Measurements from ENCODE around the gene RPS26. TPM values are rescaled to one million over a fixed set of nuclear protein-coding genes. Genes with fewer than 3 reads are reported as not detected.

Gene RPS26
- total and polyA plus RNA-seq, 2 donors (not counting 3 experiments of a cell fraction or from before 2014, with no cell fraction given): 57.3 to 1,847 TPM

DNA sequence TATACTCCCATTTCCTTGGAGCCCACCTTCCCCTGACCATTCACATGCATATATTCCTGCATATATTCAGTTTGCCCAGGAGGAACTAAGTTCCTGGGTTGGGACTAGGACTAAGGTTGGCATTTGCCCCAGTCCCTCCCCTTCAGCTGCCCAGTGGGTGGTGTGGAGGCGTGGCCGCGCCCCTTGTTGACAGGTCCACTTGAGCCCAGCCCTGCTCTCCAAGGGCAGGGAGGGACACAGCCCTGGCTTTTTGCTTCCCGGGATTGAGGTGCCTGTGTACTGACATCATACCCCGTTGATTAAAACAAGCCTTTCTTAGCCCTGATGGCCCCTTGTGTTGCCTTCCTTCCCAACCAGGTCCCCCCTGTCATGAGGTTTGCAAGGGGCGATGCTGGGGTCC is 45.5 kb downstream of the RPS26 start:
- Histone ChIP-seq H3K9me1 (replicated peaks; ENCODE audit: control insufficient read depth, extremely low read depth, insufficient read depth, low read length) (no peaks in the 10 kb centered on the region), H3K36me3 (ENCODE audit: control insufficient read depth in 2 of 2, extremely low read depth in 1 of 2, insufficient read depth in 2 of 2, low read length in 2 of 2) (no peaks in the 10 kb centered on the region), H3K27me3 (ENCODE audit: control insufficient read depth in 2 of 2, insufficient read depth in 2 of 2, low read length in 2 of 2) (peaks cover 3% of the 10 kb centered on the region in 2 experiments), H3K4me1 (ENCODE audit: control insufficient read depth, extremely low read depth, insufficient read depth, low read length) (peaks cover 13% of the 10 kb centered on the region), H3K9me3 (replicated peaks; ENCODE audit: control insufficient read depth, insufficient read depth, low read length) (no peaks in the 10 kb centered on the region), H2AFZ (ENCODE audit: low read depth, low read length) (no peak overlapping the region), H3K4me2 (ENCODE audit: insufficient read depth, low read length) (no peak overlapping the region), H3K27ac (ENCODE audit: insufficient read depth, low read depth, low read length) (no peak overlapping the region), H3K9ac (replicated peaks; ENCODE audit: extremely low read depth, insufficient read depth, low read length) (no peak overlapping the region), H3K4me3 (replicated peaks in 1 of 3; ENCODE audit: insufficient read depth in 1 of 3, low read depth in 1 of 3, low read length in 3 of 3) (no peak overlapping the region), H4K20me1 (replicated peaks; ENCODE audit: control insufficient read depth, extremely low read depth, insufficient read depth, low read length) (no peaks in the 10 kb centered on the region), H3K79me2 (ENCODE audit: control insufficient read depth, insufficient read depth, low read length) (no peaks in the 10 kb centered on the region)
- dilution Hi-C loops (cut with MboI; ENCODE audit: extremely low pct_ligation_motif_present, low sequenced_read_pairs): no loop called here
- DNase-seq (ENCODE audit: low read depth, low spot score) (no peak), FAIRE-seq (no peak)
- TF ChIP-seq FOS (IDR thresholded peaks at IDR 0.05; ENCODE audit: borderline replicate concordance, insufficient read depth, low read length): no peak
- TF ChIP-seq, protein P1, sequence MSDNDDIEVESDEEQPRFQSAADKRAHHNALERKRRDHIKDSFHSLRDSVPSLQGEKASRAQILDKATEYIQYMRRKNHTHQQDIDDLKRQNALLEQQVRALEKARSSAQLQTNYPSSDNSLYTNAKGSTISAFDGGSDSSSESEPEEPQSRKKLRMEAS (IDR thresholded peaks at IDR 0.05; ENCODE audit: insufficient read depth, insufficient read length): no peak
- no peak for TF ChIP-seq POLR2AphosphoS5 (IDR thresholded peaks at IDR 0.05; ENCODE audit: insufficient read depth, low read depth, low read length)
- TF ChIP-seq MYC (IDR thresholded peaks at IDR 0.05; ENCODE audit: low read depth, low read length): no peak
- no peak for TF ChIP-seq GATA2 (IDR thresholded peaks at IDR 0.05; ENCODE audit: insufficient read depth, insufficient read length, low read depth, low read length)
- TF ChIP-seq JUN (IDR thresholded peaks at IDR 0.05; ENCODE audit: borderline replicate concordance, insufficient read depth, insufficient read length, low read depth): no peak
- TF ChIP-seq EZH2 (IDR thresholded peaks at IDR 0.05; ENCODE audit: borderline replicate concordance, low read depth, low read length, severe bottlenecking): no peak
- TF ChIP-seq POLR2A (IDR thresholded peaks at IDR 0.05; ENCODE audit: low read depth, low read length): no peak
- TF ChIP-seq, protein P2, sequence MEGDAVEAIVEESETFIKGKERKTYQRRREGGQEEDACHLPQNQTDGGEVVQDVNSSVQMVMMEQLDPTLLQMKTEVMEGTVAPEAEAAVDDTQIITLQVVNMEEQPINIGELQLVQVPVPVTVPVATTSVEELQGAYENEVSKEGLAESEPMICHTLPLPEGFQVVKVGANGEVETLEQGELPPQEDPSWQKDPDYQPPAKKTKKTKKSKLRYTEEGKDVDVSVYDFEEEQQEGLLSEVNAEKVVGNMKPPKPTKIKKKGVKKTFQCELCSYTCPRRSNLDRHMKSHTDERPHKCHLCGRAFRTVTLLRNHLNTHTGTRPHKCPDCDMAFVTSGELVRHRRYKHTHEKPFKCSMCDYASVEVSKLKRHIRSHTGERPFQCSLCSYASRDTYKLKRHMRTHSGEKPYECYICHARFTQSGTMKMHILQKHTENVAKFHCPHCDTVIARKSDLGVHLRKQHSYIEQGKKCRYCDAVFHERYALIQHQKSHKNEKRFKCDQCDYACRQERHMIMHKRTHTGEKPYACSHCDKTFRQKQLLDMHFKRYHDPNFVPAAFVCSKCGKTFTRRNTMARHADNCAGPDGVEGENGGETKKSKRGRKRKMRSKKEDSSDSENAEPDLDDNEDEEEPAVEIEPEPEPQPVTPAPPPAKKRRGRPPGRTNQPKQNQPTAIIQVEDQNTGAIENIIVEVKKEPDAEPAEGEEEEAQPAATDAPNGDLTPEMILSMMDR (IDR thresholded peaks at IDR 0.05; ENCODE audit: extremely low read depth in 1 of 2, insufficient read depth in 1 of 2, low read depth in 1 of 2, low read length in 2 of 2): no peak
- ChIA-PET POLR2A (no interaction called here), CTCF (interaction anchor here (2.6 kb wide), 1 partner anchor 8 kb away, joined by 11 read pairs; no protein-coding TSS in a partner anchor)
- BruUV-seq (replicated peaks): no TSS peak
- intact Hi-C loops (cut with micrococcal nuclease): no loop called here

Other genes starting within 250 kb of the RPS26 start
- gene SARNP, start 224.2 kb upstream of the RPS26 start, total RNA-seq: 88.1 and 101 TPM in 2 replicates
- gene SARNP, start 224.2 kb upstream of the RPS26 start, polyA plus RNA-seq: 101 and 108 TPM in 2 replicates
- gene ORMDL2, start 223.9 kb upstream of the RPS26 start, total RNA-seq: 55.0 and 57.8 TPM in 2 replicates
- gene ORMDL2, start 223.9 kb upstream of the RPS26 start, polyA plus RNA-seq: 70.4 and 111 TPM in 2 replicates
- gene DNAJC14, start 212.3 kb upstream of the RPS26 start, total RNA-seq: 29.7 and 33.3 TPM in 2 replicates
- 15.7 and 16.0 TPM in 2 replicates for gene DNAJC14, start 212.3 kb upstream of the RPS26 start, polyA plus RNA-seq
- 0.31 and 0.78 TPM in 2 replicates for gene MMP19, start 199.0 kb upstream of the RPS26 start, total RNA-seq
- 1.6 and 2.0 TPM in 2 replicates for gene MMP19, start 199.0 kb upstream of the RPS26 start, polyA plus RNA-seq
- 23.5 and 24.9 TPM in 2 replicates for gene PYM1, start 114.0 kb upstream of the RPS26 start, total RNA-seq
- 16.8 and 18.7 TPM in 2 replicates for gene PYM1, start 114.0 kb upstream of the RPS26 start, polyA plus RNA-seq
- 49.8 and 64.3 TPM in 2 replicates for gene DGKA, start 110.8 kb upstream of the RPS26 start, total RNA-seq
- gene DGKA, start 110.8 kb upstream of the RPS26 start, polyA plus RNA-seq: 48.6 and 53.2 TPM in 2 replicates
- 0.42 and 0.51 TPM in 2 replicates for gene PMEL, start 75.9 kb upstream of the RPS26 start, total RNA-seq
- gene PMEL, start 75.9 kb upstream of the RPS26 start, polyA plus RNA-seq: 0.99 and 2.0 TPM in 2 replicates
- 63.6 and 69.8 TPM in 2 replicates for gene CDK2, start 75.1 kb upstream of the RPS26 start, total RNA-seq
- 46.7 and 52.2 TPM in 2 replicates for gene CDK2, start 75.1 kb upstream of the RPS26 start, polyA plus RNA-seq
- 97.4 and 103 TPM in 2 replicates for gene RAB5B, start 67.8 kb upstream of the RPS26 start, total RNA-seq
- 98.8 and 105 TPM in 2 replicates for gene RAB5B, start 67.8 kb upstream of the RPS26 start, polyA plus RNA-seq
- gene SUOX, start 44.6 kb upstream of the RPS26 start, total RNA-seq: 24.3 and 24.8 TPM in 2 replicates
- gene SUOX, start 44.6 kb upstream of the RPS26 start, polyA plus RNA-seq: 29.1 and 31.4 TPM in 2 replicates
- 3.5 and 5.4 TPM in 2 replicates for gene IKZF4, start 20.9 kb upstream of the RPS26 start, total RNA-seq
- gene IKZF4, start 20.9 kb upstream of the RPS26 start, polyA plus RNA-seq: 2.5 and 3.4 TPM in 2 replicates
- 0.11 TPM in 1 of 2 replicates, not detected in the other for gene ERBB3, start 38.2 kb downstream of the RPS26 start, total RNA-seq
- gene ERBB3, start 38.2 kb downstream of the RPS26 start, polyA plus RNA-seq: 0.08 and 1.5 TPM in 2 replicates
- gene PA2G4, start 62.6 kb downstream of the RPS26 start, total RNA-seq: 170 and 188 TPM in 2 replicates
- 94.2 and 121 TPM in 2 replicates for gene PA2G4, start 62.6 kb downstream of the RPS26 start, polyA plus RNA-seq
- 3,212 and 3,428 TPM in 2 replicates for gene RPL41, start 74.7 kb downstream of the RPS26 start, total RNA-seq
- gene RPL41, start 74.7 kb downstream of the RPS26 start, polyA plus RNA-seq: 9,033 and 9,990 TPM in 2 replicates
- 8.7 and 10.1 TPM in 2 replicates for gene ZC3H10, start 76.3 kb downstream of the RPS26 start, total RNA-seq
- gene ZC3H10, start 76.3 kb downstream of the RPS26 start, polyA plus RNA-seq: 2.6 and 3.0 TPM in 2 replicates
- 133 and 161 TPM in 2 replicates for gene ESYT1, start 86.3 kb downstream of the RPS26 start, total RNA-seq
- 233 and 234 TPM in 2 replicates for gene ESYT1, start 86.3 kb downstream of the RPS26 start, polyA plus RNA-seq
- 135 and 137 TPM in 2 replicates for gene MYL6B, start 110.7 kb downstream of the RPS26 start, total RNA-seq
- 130 and 185 TPM in 2 replicates for gene MYL6B, start 110.7 kb downstream of the RPS26 start, polyA plus RNA-seq
- gene MYL6, start 116.4 kb downstream of the RPS26 start, total RNA-seq: 2,364 and 2,543 TPM in 2 replicates
- 6,581 and 8,470 TPM in 2 replicates for gene MYL6, start 116.4 kb downstream of the RPS26 start, polyA plus RNA-seq
- gene SMARCC2, start 147.6 kb downstream of the RPS26 start, total RNA-seq: 117 and 121 TPM in 2 replicates
- 51.1 and 51.9 TPM in 2 replicates for gene SMARCC2, start 147.6 kb downstream of the RPS26 start, polyA plus RNA-seq
- 80.1 and 88.3 TPM in 2 replicates for gene RNF41, start 180.0 kb downstream of the RPS26 start, total RNA-seq
- gene RNF41, start 180.0 kb downstream of the RPS26 start, polyA plus RNA-seq: 203 and 241 TPM in 2 replicates
- 41.0 and 42.4 TPM in 2 replicates for gene NABP2, start 182.4 kb downstream of the RPS26 start, total RNA-seq
- gene NABP2, start 182.4 kb downstream of the RPS26 start, polyA plus RNA-seq: 55.3 and 59.7 TPM in 2 replicates
- gene SLC39A5, start 188.1 kb downstream of the RPS26 start, total RNA-seq: not detected in 2 replicates
- gene SLC39A5, start 188.1 kb downstream of the RPS26 start, polyA plus RNA-seq: 0.10 and 0.11 TPM in 2 replicates
- 62.0 and 66.3 TPM in 2 replicates for gene ANKRD52, start 216.5 kb downstream of the RPS26 start, total RNA-seq
- gene ANKRD52, start 216.5 kb downstream of the RPS26 start, polyA plus RNA-seq: 28.6 and 30.8 TPM in 2 replicates
- 14.7 and 15.3 TPM in 2 replicates for gene COQ10A, start 225.0 kb downstream of the RPS26 start, total RNA-seq
- gene COQ10A, start 225.0 kb downstream of the RPS26 start, polyA plus RNA-seq: 30.2 and 32.4 TPM in 2 replicates

Data from endothelial cell of umbilical vein (primary cell).